Suprapubic skin (tissue), 4 donors: ENCODE results near the gene HAPLN3.

Experiments used
- EP300 ChIP-seq: sonication (generic); formaldehyde crosslinking; IDR thresholded peaks from one replicate; pipeline ENCODE4 v1.6.1; 2017; ENCODE audit warnings: antibody characterized with exemption
- POLR2AphosphoS5 ChIP-seq, 3 donors: sonication (generic); formaldehyde crosslinking; IDR thresholded peaks; one replicate each; pipeline ENCODE4 v1.6.1; 2017; ENCODE audit warnings: antibody characterized with exemption in 3 of 3
- TF ChIP-seq, protein P1 (sequence below), 2 donors: fragments of 200-600 bp in 1 of 2; fragments of 450-650 bp in 1 of 2; sonication (generic) in 1 of 2; IDR thresholded peaks; one replicate each; pipeline ENCODE4 v1.5.1; 2016 to 2019; ENCODE audit warnings: antibody characterized with exemption in 2 of 2, mild to moderate bottlenecking in 1 of 2, moderate library complexity in 1 of 2

DNA sequence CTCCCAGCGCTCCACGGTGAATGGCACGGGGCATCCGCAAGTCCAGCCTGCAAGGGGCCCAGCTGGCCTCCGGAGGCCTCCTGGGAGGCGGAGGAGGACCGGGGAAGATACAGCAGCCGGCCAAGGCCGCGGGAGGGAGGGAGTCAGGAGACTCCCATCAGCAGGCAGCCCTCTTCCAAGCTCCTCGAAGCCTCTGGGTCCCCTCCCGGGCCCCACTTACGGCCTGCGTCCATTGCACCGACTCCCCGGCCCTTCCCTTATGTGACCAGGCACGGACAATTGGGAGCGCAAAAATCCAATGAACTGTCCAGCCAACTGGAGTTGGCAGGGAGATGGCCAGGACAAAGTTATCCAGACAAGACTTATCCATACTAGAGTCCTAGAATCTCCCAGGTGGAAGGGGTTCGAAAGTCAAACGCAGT lies 17.2 kb upstream of the HAPLN3 start:
- TF ChIP-seq, protein P1, sequence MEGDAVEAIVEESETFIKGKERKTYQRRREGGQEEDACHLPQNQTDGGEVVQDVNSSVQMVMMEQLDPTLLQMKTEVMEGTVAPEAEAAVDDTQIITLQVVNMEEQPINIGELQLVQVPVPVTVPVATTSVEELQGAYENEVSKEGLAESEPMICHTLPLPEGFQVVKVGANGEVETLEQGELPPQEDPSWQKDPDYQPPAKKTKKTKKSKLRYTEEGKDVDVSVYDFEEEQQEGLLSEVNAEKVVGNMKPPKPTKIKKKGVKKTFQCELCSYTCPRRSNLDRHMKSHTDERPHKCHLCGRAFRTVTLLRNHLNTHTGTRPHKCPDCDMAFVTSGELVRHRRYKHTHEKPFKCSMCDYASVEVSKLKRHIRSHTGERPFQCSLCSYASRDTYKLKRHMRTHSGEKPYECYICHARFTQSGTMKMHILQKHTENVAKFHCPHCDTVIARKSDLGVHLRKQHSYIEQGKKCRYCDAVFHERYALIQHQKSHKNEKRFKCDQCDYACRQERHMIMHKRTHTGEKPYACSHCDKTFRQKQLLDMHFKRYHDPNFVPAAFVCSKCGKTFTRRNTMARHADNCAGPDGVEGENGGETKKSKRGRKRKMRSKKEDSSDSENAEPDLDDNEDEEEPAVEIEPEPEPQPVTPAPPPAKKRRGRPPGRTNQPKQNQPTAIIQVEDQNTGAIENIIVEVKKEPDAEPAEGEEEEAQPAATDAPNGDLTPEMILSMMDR (IDR thresholded peaks at IDR 0.05): no peak
- TF ChIP-seq EP300 (no peak), POLR2AphosphoS5 (IDR thresholded peaks at IDR 0.05) (no peak)
